PC-3 (cell line): ENCODE measurements around the gene EZR.

ENCODE experiments used
- CTCF ChIP-seq: fragments of 300-600 bp; sonication (generic); conservative IDR thresholded peaks from 2 replicates; pipeline ENCODE4 v1.5.1; 2017; ENCODE audit warnings: antibody characterized with exemption, low read depth, mild to moderate bottlenecking, low read length
- EZH2 ChIP-seq: fragments of 300-600 bp; sonication (generic); IDR thresholded peaks from one replicate; pipeline ENCODE4 v1.6.1; 2017; ENCODE audit warnings: antibody characterized with exemption, mild to moderate bottlenecking, low read length; ENCODE audit not compliant: unreplicated experiment

GRCh38 chr6:158761746-158762145 lies 57.4 kb downstream of the EZR start:
- TF ChIP-seq CTCF (no peak), EZH2 (no peak)
